Neural cell (in vitro differentiated cells): ENCODE results near the gene AQP3. TPM values are rescaled to one million over a fixed set of nuclear protein-coding genes. Genes with fewer than 3 reads are reported as not detected.

Source experiments
- H2AFZ ChIP-seq: fragments of 200-600, 300-800 bp; sonication (generic), shearing (Covaris generic); 2 replicates; pipeline ENCODE4 v1.6.0; 2014; ENCODE audit warnings: low read depth, mild to moderate bottlenecking, antibody characterized with exemption, low read length, moderate library complexity
- H3F3A ChIP-seq: fragments of 200-600 bp; shearing (Covaris generic); 2 replicates; pipeline ENCODE4 v1.6.1; 2016; ENCODE audit warnings: mild to moderate bottlenecking, moderate library complexity, mixed read lengths, antibody characterized with exemption, low read length; ENCODE audit not compliant: insufficient read depth, poor library complexity, severe bottlenecking
- H3K27ac ChIP-seq: fragments of 200-600, 300-800 bp; sonication (generic), shearing (Covaris generic); 2 replicates; pipeline ENCODE4 v1.5.1; 2014; ENCODE audit warnings: mild to moderate bottlenecking, low read length, moderate library complexity
- H3K27me3 ChIP-seq: fragments of 300-800, 200-600 bp; sonication (generic), shearing (Covaris generic); 2 replicates; pipeline ENCODE4 v1.6.0; 2014; ENCODE audit warnings: mild to moderate bottlenecking, low read depth, low read length, moderate library complexity; ENCODE audit not compliant: insufficient read depth
- H3K36me3 ChIP-seq: fragments of 300-800, 200-600 bp; sonication (generic), shearing (Covaris generic); 2 replicates; pipeline ENCODE4 v1.5.1; 2014; ENCODE audit warnings: mild to moderate bottlenecking, antibody characterized with exemption, low read length, moderate library complexity; ENCODE audit not compliant: insufficient read depth
- H3K4me2 ChIP-seq: fragments of 300-800, 200-600 bp; sonication (generic), shearing (Covaris generic); 2 replicates; pipeline ENCODE4 v1.6.0; 2014; ENCODE audit warnings: mild to moderate bottlenecking, low read length
- H3K4me3 ChIP-seq: fragments of 300-800, 200-600 bp; sonication (generic), shearing (Covaris generic); 2 replicates; pipeline ENCODE4 v1.5.1; 2014; ENCODE audit warnings: mild to moderate bottlenecking, low read length, moderate library complexity
- H3K79me2 ChIP-seq: fragments of 200-600 bp; shearing (Covaris generic); replicated peaks from 2 replicates; pipeline ENCODE4 v1.6.0; 2014; ENCODE audit warnings: mild to moderate bottlenecking, low read length, moderate library complexity; ENCODE audit not compliant: insufficient read depth
- H3K9ac ChIP-seq: fragments of 300-800, 200-600 bp; sonication (generic), shearing (Covaris generic); 2 replicates; pipeline ENCODE4 v1.6.1; 2016; ENCODE audit warnings: mild to moderate bottlenecking, low read length, mixed read lengths
- H3K9me2 ChIP-seq: fragments of 200-600 bp; shearing (Covaris generic); 2 replicates; pipeline ENCODE4 v1.6.1; 2016; ENCODE audit warnings: mild to moderate bottlenecking, low read length, mixed read lengths; ENCODE audit not compliant: insufficient read depth
- H3K9me3 ChIP-seq: fragments of 200-600, 300-800 bp; sonication (generic), shearing (Covaris generic); 2 replicates; pipeline ENCODE4 v1.6.1; 2016; ENCODE audit warnings: mild to moderate bottlenecking, mixed run types, low read length, moderate library complexity, mixed read lengths
- H4K20me1 ChIP-seq: fragments of 200-600 bp; shearing (Covaris generic); 2 replicates; pipeline ENCODE4 v1.6.1; 2016; ENCODE audit warnings: mild to moderate bottlenecking, mixed run types; ENCODE audit not compliant: insufficient read depth
- CTCF ChIP-seq: fragments of 450-650 bp; IDR thresholded peaks from 2 replicates; pipeline ENCODE4 v1.5.1; 2014; ENCODE audit warnings: antibody characterized with exemption, mild to moderate bottlenecking, moderate library complexity; ENCODE audit not compliant: poor library complexity, severe bottlenecking
- EP300 ChIP-seq: fragments of 450-650 bp; conservative IDR thresholded peaks from 2 replicates; pipeline ENCODE4 v1.6.1; 2014; ENCODE audit warnings: antibody characterized with exemption, mild to moderate bottlenecking, moderate library complexity; ENCODE audit not compliant: poor library complexity, severe bottlenecking
- EZH2 ChIP-seq: fragments of 200-600, 300-800 bp; shearing (Covaris generic), sonication (generic); IDR thresholded peaks from 2 replicates; pipeline ENCODE4 v1.6.1; 2014; ENCODE audit warnings: antibody characterized with exemption, low read length, borderline replicate concordance, mild to moderate bottlenecking; ENCODE audit not compliant: insufficient read depth, poor library complexity, severe bottlenecking
- MXI1 ChIP-seq: fragments of 450-650 bp; conservative IDR thresholded peaks from 2 replicates; pipeline ENCODE4 v1.6.1; 2014; ENCODE audit warnings: antibody characterized with exemption, mild to moderate bottlenecking; ENCODE audit not compliant: poor library complexity, severe bottlenecking
- POLR2AphosphoS5 ChIP-seq: IDR thresholded peaks from 2 replicates; pipeline ENCODE4 v1.6.1; 2012
- RAD21 ChIP-seq: fragments of 450-650 bp; conservative IDR thresholded peaks from 2 replicates; pipeline ENCODE4 v1.6.1; 2014; ENCODE audit warnings: antibody characterized with exemption, mild to moderate bottlenecking, moderate library complexity
- REST ChIP-seq: IDR thresholded peaks from 2 replicates; pipeline ENCODE4 v1.6.1; 2012; ENCODE audit warnings: borderline replicate concordance
- SMC3 ChIP-seq: fragments of 450-650 bp; conservative IDR thresholded peaks from 2 replicates; pipeline ENCODE4 v1.6.1; 2014; ENCODE audit warnings: antibody characterized with exemption, mild to moderate bottlenecking, moderate library complexity; ENCODE audit not compliant: poor library complexity
- TAF1 ChIP-seq: IDR thresholded peaks from 2 replicates; pipeline ENCODE4 v1.6.1; 2012; ENCODE audit warnings: low read depth
- polyA plus RNA-seq: library from polyadenylated mRNA; depleted of rRNA; stranded (reverse); fragments of >200 nt; gene quantifications from 2 replicates; pipeline ENCODE4 v1.2.3, GENCODE V29; 2014

Gene AQP3
- polyA plus RNA-seq, 1 donor from 2014 or later, result not detected

GRCh38 chr9:33443464-33444154, 3.8 kb downstream of the AQP3 start:
- Histone ChIP-seq H3K9me3 (no peaks in the 10 kb centered on the region), H3K79me2 (no peaks in the 10 kb centered on the region), H3K4me3 (no peak overlapping the region)

GRCh38 chr9:33443047-33443446, 4.3 kb downstream of the AQP3 start:
- Histone ChIP-seq H3K27me3 (peaks cover 8% of the 10 kb centered on the region), H3K36me3 (no peaks in the 10 kb centered on the region), H3K9ac (no peak overlapping the region), H3K9me3 (no peaks in the 10 kb centered on the region), H3K4me2 (no peak overlapping the region), H3K27ac (no peak overlapping the region), H3K4me3 (no peak overlapping the region), H3F3A (no peaks in the 10 kb centered on the region), H2AFZ (no peak overlapping the region), H3K9me2 (no peaks in the 10 kb centered on the region), H4K20me1 (no peaks in the 10 kb centered on the region), H3K79me2 (no peaks in the 10 kb centered on the region)
- TF ChIP-seq EP300 (no peak), REST (no peak), EZH2 (no peak), RAD21 (no peak), SMC3 (no peak)

More at GRCh38 chr9:33443464-33444154, 3.8 kb downstream of the AQP3 start:
- Histone ChIP-seq H3K27ac (no peak overlapping the region), H2AFZ (no peak overlapping the region), H3K9ac (no peak overlapping the region), H4K20me1 (no peaks in the 10 kb centered on the region), H3K4me2 (no peak overlapping the region), H3K9me2 (no peaks in the 10 kb centered on the region), H3K36me3 (no peaks in the 10 kb centered on the region), H3F3A (no peaks in the 10 kb centered on the region), H3K27me3 (peaks cover 9% of the 10 kb centered on the region)
- no peak for TF ChIP-seq EZH2
- no peak for TF ChIP-seq POLR2AphosphoS5
- no peak for TF ChIP-seq MXI1
- TF ChIP-seq EP300, result no peak
- TF ChIP-seq CTCF, result no peak
- TF ChIP-seq RAD21, result no peak
- TF ChIP-seq SMC3, result no peak
- TF ChIP-seq TAF1, result no peak
- TF ChIP-seq REST, result no peak
